GM18870 (cell line): ENCODE measurements around the gene ETS1.

Experiments used
- ATAC-seq: cut with Tn5 transposase; IDR thresholded peaks from one replicate; pipeline ENCODE4 v1.9.1; 2021; ENCODE audit warnings: moderate library complexity; ENCODE audit not compliant: unreplicated experiment

The ETS1 gene

GRCh38 chr11:128522055-128522942 lies 65.1 kb downstream of the ETS1 start:
- ATAC-seq = peak; percentile 47

- no peak for ATAC-seq
These were observed 65.7 kb downstream of the ETS1 start for GRCh38 chr11:128521682-128522054.

GRCh38 chr11:128520888-128521681 lies 66.3 kb downstream of the ETS1 start:
- no peak for ATAC-seq

GRCh38 chr11:128520206-128520887 lies 67.0 kb downstream of the ETS1 start:
- no peak for ATAC-seq

- ATAC-seq = no peak
These were observed 68.0 kb downstream of the ETS1 start for GRCh38 chr11:128519338-128519737.

GRCh38 chr11:128518493-128519207 lies 68.7 kb downstream of the ETS1 start:
- no peak for ATAC-seq

GRCh38 chr11:128517451-128518230 lies 69.7 kb downstream of the ETS1 start:
- no peak for ATAC-seq

GRCh38 chr11:128516886-128517285 lies 70.5 kb downstream of the ETS1 start:
- ATAC-seq = no peak

GRCh38 chr11:128515826-128516778 lies 71.3 kb downstream of the ETS1 start:
- ATAC-seq = no peak

GRCh38 chr11:128515086-128515485 lies 72.3 kb downstream of the ETS1 start:
- no peak for ATAC-seq

- ATAC-seq = no peak
These were observed 73.3 kb downstream of the ETS1 start for GRCh38 chr11:128513915-128514681.

GRCh38 chr11:128512474-128512996 lies 74.8 kb downstream of the ETS1 start:
- ATAC-seq = no peak

GRCh38 chr11:128511712-128512111 lies 75.6 kb downstream of the ETS1 start:
- no peak for ATAC-seq

GRCh38 chr11:128509621-128510389 lies 77.6 kb downstream of the ETS1 start:
- no peak for ATAC-seq

GRCh38 chr11:128508770-128509510 lies 78.4 kb downstream of the ETS1 start:
- no peak for ATAC-seq

GRCh38 chr11:128507936-128508335 lies 79.4 kb downstream of the ETS1 start:
- no peak for ATAC-seq
